Esophagus muscularis mucosa (tissue), 3 donors: ENCODE data around the gene ID3.

Experiments used
- EP300 ChIP-seq: sonication (generic); formaldehyde crosslinking; IDR thresholded peaks from one replicate; pipeline ENCODE4 v1.6.1; 2017; ENCODE audit warnings: antibody characterized with exemption
- POLR2A ChIP-seq: fragments of 450-650 bp; IDR thresholded peaks from one replicate; pipeline ENCODE4 v1.6.1; 2017; ENCODE audit warnings: antibody characterized with exemption, moderate library complexity, mild to moderate bottlenecking, low read depth
- POLR2AphosphoS5 ChIP-seq, 2 donors: sonication (generic); formaldehyde crosslinking; IDR thresholded peaks; one replicate each; pipeline ENCODE4 v1.6.1; 2017; ENCODE audit warnings: antibody characterized with exemption in 2 of 2

DNA sequence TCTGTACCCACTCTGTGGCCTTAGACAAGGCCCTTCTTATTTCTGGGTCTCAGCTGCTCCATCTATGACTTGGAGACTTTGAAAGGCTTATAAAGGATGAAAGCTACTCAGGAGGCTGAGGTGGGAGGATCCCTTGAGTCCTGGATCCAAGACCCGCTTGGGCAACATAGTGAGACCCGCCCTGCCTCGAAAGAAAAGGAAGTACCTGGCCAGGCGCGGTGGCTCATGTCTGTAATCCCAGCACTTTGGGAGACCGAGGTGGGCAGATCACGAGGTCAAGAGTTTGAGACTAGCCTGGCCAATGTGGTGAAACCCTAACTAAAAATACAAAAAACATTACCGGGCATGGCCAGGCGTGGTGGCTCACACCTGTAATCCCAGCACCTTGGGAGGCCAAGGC, 13.4 kb downstream of the ID3 start:
- no peak for TF ChIP-seq POLR2A
- no peak for TF ChIP-seq EP300
- no peak for TF ChIP-seq POLR2AphosphoS5 (IDR thresholded peaks at IDR 0.05)
